Measurements from ENCODE around the gene AMBRA1.
A peak's percentile ranks its signal among the peaks of the same experiment; 100 is the strongest.

Gene AMBRA1

GRCh38 chr11:46364791-46365190 is 229.0 kb downstream of the AMBRA1 start:
- no peaks in the 10 kb centered on the region for H3K36me3 ChIP-seq (ENCODE audit: control insufficient read depth, insufficient read depth, low read length)
- H3K56ac ChIP-seq (ENCODE audit: low read length): no peak overlapping the region
- H3K79me2 ChIP-seq (ENCODE audit: control insufficient read depth, insufficient read depth, low read length): peaks cover 4% of the 10 kb centered on the region
- H3K27ac ChIP-seq (ENCODE audit: low read depth, low read length): no peak overlapping the region
- no peaks in the 10 kb centered on the region for H3K27me3 ChIP-seq (ENCODE audit: insufficient read depth, low read length, poor library complexity)
- no peak overlapping the region for H2BK5ac ChIP-seq (ENCODE audit: low read length)
- no peak overlapping the region for H3K9ac ChIP-seq (ENCODE audit: low read length)
- no peak overlapping the region for H3K4ac ChIP-seq (ENCODE audit: low read depth, low read length)
- no peaks in the 10 kb centered on the region for H3K4me1 ChIP-seq (ENCODE audit: control insufficient read depth, low read depth, low read length)
- no peak overlapping the region for H2AK5ac ChIP-seq (ENCODE audit: low read length)
- H3K23ac ChIP-seq (ENCODE audit: low read length): no peak overlapping the region
- H2BK15ac ChIP-seq (replicated peaks; ENCODE audit: low read depth): no peak overlapping the region
- no peak overlapping the region for H3K18ac ChIP-seq (ENCODE audit: low read length)
- H3K4me2 ChIP-seq (ENCODE audit: low read length): no peak overlapping the region
- no peak for DNase-seq
- WGBS (ENCODE audit: extremely low coverage, insufficient coverage, low lambda C conversion rate): no CpG with 5 or more reads among the region's 3 CpGs
- H3K4me3 ChIP-seq (ENCODE audit: low read length): no peak overlapping the region
- H4K8ac ChIP-seq (ENCODE audit: low read depth, low read length): no peak overlapping the region
- H3K79me1 ChIP-seq (ENCODE audit: low read length): peaks cover 10% of the 10 kb centered on the region
- H4K5ac ChIP-seq (ENCODE audit: low read length): no peak overlapping the region
- H2BK120ac ChIP-seq (ENCODE audit: low read depth, low read length): no peak overlapping the region

GRCh38 chr11:46364056-46364455 is 229.8 kb downstream of the AMBRA1 start:
- H3K4ac ChIP-seq (ENCODE audit: low read depth, low read length): no peak overlapping the region
- DNase-seq: no peak
- H3K4me1 ChIP-seq (ENCODE audit: control insufficient read depth, low read depth, low read length): no peaks in the 10 kb centered on the region
- no peak overlapping the region for H3K9ac ChIP-seq (ENCODE audit: low read length)
- H3K27me3 ChIP-seq (ENCODE audit: insufficient read depth, low read length, poor library complexity): no peaks in the 10 kb centered on the region
- no peak overlapping the region for H2BK5ac ChIP-seq (ENCODE audit: low read length)
- H2AK5ac ChIP-seq (ENCODE audit: low read length): no peak overlapping the region
- no peak overlapping the region for H3K4me2 ChIP-seq (ENCODE audit: low read length)
- no peak overlapping the region for H3K18ac ChIP-seq (ENCODE audit: low read length)
- no peak overlapping the region for H2BK15ac ChIP-seq (replicated peaks; ENCODE audit: low read depth)
- no peak overlapping the region for H4K5ac ChIP-seq (ENCODE audit: low read length)
- H3K56ac ChIP-seq (ENCODE audit: low read length): no peak overlapping the region
- H3K79me1 ChIP-seq (ENCODE audit: low read length): peaks cover 10% of the 10 kb centered on the region
- H3K27ac ChIP-seq (ENCODE audit: low read depth, low read length): no peak overlapping the region
- H3K36me3 ChIP-seq (ENCODE audit: control insufficient read depth, insufficient read depth, low read length): no peaks in the 10 kb centered on the region
- WGBS (ENCODE audit: extremely low coverage, insufficient coverage, low lambda C conversion rate): no CpG with 5 or more reads among the region's 9 CpGs
- H3K79me2 ChIP-seq (ENCODE audit: control insufficient read depth, insufficient read depth, low read length): peaks cover 4% of the 10 kb centered on the region
- no peak overlapping the region for H2BK120ac ChIP-seq (ENCODE audit: low read depth, low read length)
- no peak overlapping the region for H3K23ac ChIP-seq (ENCODE audit: low read length)
- no peak overlapping the region for H3K4me3 ChIP-seq (ENCODE audit: low read length)
- no peak overlapping the region for H4K8ac ChIP-seq (ENCODE audit: low read depth, low read length)

GRCh38 chr11:46363455-46364005 is 230.3 kb downstream of the AMBRA1 start:
- Histone ChIP-seq H3K4ac (ENCODE audit: low read depth, low read length) (no peak overlapping the region), H3K4me1 (ENCODE audit: control insufficient read depth, low read depth, low read length) (no peaks in the 10 kb centered on the region), H3K56ac (ENCODE audit: low read length) (no peak overlapping the region), H4K8ac (ENCODE audit: low read depth, low read length) (no peak overlapping the region), H3K27ac (ENCODE audit: low read depth, low read length) (no peak overlapping the region), H3K79me2 (ENCODE audit: control insufficient read depth, insufficient read depth, low read length) (peaks cover 4% of the 10 kb centered on the region), H4K5ac (ENCODE audit: low read length) (no peak overlapping the region), H3K4me3 (ENCODE audit: low read length) (no peak overlapping the region), H3K4me2 (ENCODE audit: low read length) (no peak overlapping the region), H3K27me3 (ENCODE audit: insufficient read depth, low read length, poor library complexity) (no peaks in the 10 kb centered on the region), H2BK5ac (ENCODE audit: low read length) (no peak overlapping the region), H3K9ac (ENCODE audit: low read length) (no peak overlapping the region), H2BK120ac (ENCODE audit: low read depth, low read length) (no peak overlapping the region), H2BK15ac (replicated peaks; ENCODE audit: low read depth) (no peak overlapping the region), H3K79me1 (ENCODE audit: low read length) (peaks cover 10% of the 10 kb centered on the region), H2AK5ac (ENCODE audit: low read length) (no peak overlapping the region), H3K18ac (ENCODE audit: low read length) (no peak overlapping the region), H3K36me3 (ENCODE audit: control insufficient read depth, insufficient read depth, low read length) (no peaks in the 10 kb centered on the region), H3K23ac (ENCODE audit: low read length) (no peak overlapping the region)
- DNase-seq: no peak
- no CpG with 5 or more reads among the region's 21 CpGs for WGBS (ENCODE audit: extremely low coverage, insufficient coverage, low lambda C conversion rate)

GRCh38 chr11:46363031-46363407 is 230.8 kb downstream of the AMBRA1 start:
- H2BK120ac ChIP-seq (ENCODE audit: low read depth, low read length): no peak overlapping the region
- no peaks in the 10 kb centered on the region for H3K36me3 ChIP-seq (ENCODE audit: control insufficient read depth, insufficient read depth, low read length)
- H2BK5ac ChIP-seq (ENCODE audit: low read length): no peak overlapping the region
- H2BK15ac ChIP-seq (replicated peaks; ENCODE audit: low read depth): no peak overlapping the region
- H3K23ac ChIP-seq (ENCODE audit: low read length): no peak overlapping the region
- H3K4me1 ChIP-seq (ENCODE audit: control insufficient read depth, low read depth, low read length): no peaks in the 10 kb centered on the region
- H3K27me3 ChIP-seq (ENCODE audit: insufficient read depth, low read length, poor library complexity): no peaks in the 10 kb centered on the region
- H3K4ac ChIP-seq (ENCODE audit: low read depth, low read length): no peak overlapping the region
- H3K18ac ChIP-seq (ENCODE audit: low read length): no peak overlapping the region
- H3K79me2 ChIP-seq (ENCODE audit: control insufficient read depth, insufficient read depth, low read length): peaks cover 6% of the 10 kb centered on the region
- no peak overlapping the region for H4K8ac ChIP-seq (ENCODE audit: low read depth, low read length)
- peak; percentile 84 for DNase-seq
- no peak overlapping the region for H3K9ac ChIP-seq (ENCODE audit: low read length)
- H3K4me2 ChIP-seq (ENCODE audit: low read length): no peak overlapping the region
- no peak overlapping the region for H4K5ac ChIP-seq (ENCODE audit: low read length)
- no CpG with 5 or more reads among the region's 9 CpGs for WGBS (ENCODE audit: extremely low coverage, insufficient coverage, low lambda C conversion rate)
- no peak overlapping the region for H3K4me3 ChIP-seq (ENCODE audit: low read length)
- H3K27ac ChIP-seq (ENCODE audit: low read depth, low read length): no peak overlapping the region
- peak overlapping the region; percentile 30 for H3K56ac ChIP-seq (ENCODE audit: low read length)
- no peak overlapping the region for H2AK5ac ChIP-seq (ENCODE audit: low read length)
- peaks cover 12% of the 10 kb centered on the region for H3K79me1 ChIP-seq (ENCODE audit: low read length)

- no peak overlapping the region for H3K27ac ChIP-seq (ENCODE audit: low read depth, low read length)
- H3K27me3 ChIP-seq (ENCODE audit: insufficient read depth, low read length, poor library complexity): no peaks in the 10 kb centered on the region
- H3K9ac ChIP-seq (ENCODE audit: low read length): peak overlapping the region; percentile 21
- H3K79me2 ChIP-seq (ENCODE audit: control insufficient read depth, insufficient read depth, low read length): peaks cover 11% of the 10 kb centered on the region
- no CpG with 5 or more reads among the region's 20 CpGs for WGBS (ENCODE audit: extremely low coverage, insufficient coverage, low lambda C conversion rate)
- H2AK5ac ChIP-seq (ENCODE audit: low read length): no peak overlapping the region
- peak overlapping the region; percentile 30 for H3K56ac ChIP-seq (ENCODE audit: low read length)
- H2BK5ac ChIP-seq (ENCODE audit: low read length): no peak overlapping the region
- H3K79me1 ChIP-seq (ENCODE audit: low read length): peaks cover 16% of the 10 kb centered on the region
- no peak overlapping the region for H3K4ac ChIP-seq (ENCODE audit: low read depth, low read length)
- H4K8ac ChIP-seq (ENCODE audit: low read depth, low read length): no peak overlapping the region
- no peak for DNase-seq
- no peak overlapping the region for H2BK120ac ChIP-seq (ENCODE audit: low read depth, low read length)
- H3K4me3 ChIP-seq (ENCODE audit: low read length): no peak overlapping the region
- no peak overlapping the region for H3K4me2 ChIP-seq (ENCODE audit: low read length)
- no peak overlapping the region for H3K23ac ChIP-seq (ENCODE audit: low read length)
- no peak overlapping the region for H2BK15ac ChIP-seq (replicated peaks; ENCODE audit: low read depth)
- no peak overlapping the region for H4K5ac ChIP-seq (ENCODE audit: low read length)
- no peaks in the 10 kb centered on the region for H3K36me3 ChIP-seq (ENCODE audit: control insufficient read depth, insufficient read depth, low read length)
- H3K18ac ChIP-seq (ENCODE audit: low read length): no peak overlapping the region
- peaks cover under 1% of the 10 kb centered on the region for H3K4me1 ChIP-seq (ENCODE audit: control insufficient read depth, low read depth, low read length)
These were observed 231.4 kb downstream of the AMBRA1 start for GRCh38 chr11:46362156-46363030.
